ENCODE measurements around the gene PRR12. TPM values are rescaled to one million over a fixed set of nuclear protein-coding genes. Genes with fewer than 3 reads are reported as not detected.

Gene PRR12
- total and polyA plus RNA-seq, 9 of the 15 experiments (the other 6 are each of a cell fraction or from before 2014, with no cell fraction given) = 0.01 to 21.1 (median 0.98) TPM

DNA sequence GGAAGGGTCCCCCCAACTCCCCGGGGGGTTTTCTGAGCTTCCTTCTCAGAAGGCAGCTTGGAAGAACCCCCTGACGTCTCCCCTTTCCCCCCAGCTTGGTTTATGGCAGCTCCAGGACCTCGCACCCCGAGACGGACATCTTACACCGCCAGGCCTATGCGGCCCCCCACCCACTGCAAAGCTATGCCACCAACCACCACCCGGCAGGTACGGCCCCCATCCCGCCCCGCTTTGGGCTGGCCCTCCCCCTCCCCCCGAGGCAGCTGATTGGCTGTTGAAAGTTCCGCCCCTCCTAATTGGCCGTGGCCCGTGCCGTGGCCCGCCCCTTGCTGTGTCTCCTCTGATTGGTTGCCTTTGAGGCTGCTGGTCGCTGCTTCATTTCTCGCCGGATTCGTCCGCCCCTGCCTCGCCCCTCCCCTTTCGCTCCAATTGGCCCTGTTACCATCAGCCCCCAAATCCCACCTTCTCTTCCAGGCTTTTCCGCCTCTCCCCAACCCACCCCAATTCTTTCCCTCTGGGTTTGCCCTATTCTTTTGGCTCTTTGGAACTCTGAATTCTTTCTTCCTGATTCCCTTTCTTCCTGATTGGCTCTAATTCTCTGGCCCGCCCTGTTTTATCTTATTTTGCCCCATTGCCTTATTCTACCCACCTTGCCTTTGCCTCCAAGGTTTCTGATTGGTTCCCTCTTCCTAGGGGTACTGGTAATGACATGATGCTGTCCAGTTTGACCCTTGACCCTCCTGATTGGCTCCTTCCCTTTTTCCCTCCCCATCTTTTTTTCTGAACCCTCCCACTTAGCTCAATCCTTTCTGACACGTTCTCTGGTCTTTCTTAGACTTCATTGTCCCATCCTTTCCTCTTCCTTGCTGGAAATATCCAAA is 2.5 kb downstream of the PRR12 start (continued):
- TF ChIP-seq FOXM1 (IDR thresholded peaks at IDR 0.05; ENCODE audit: low read depth) (no peak), FOXM1 (CRISPR knock-in tag; IDR thresholded peaks at IDR 0.05; ENCODE audit: low read depth) (no peak), KDM2B (CRISPR knock-in tag; IDR thresholded peaks at IDR 0.05) (no peak), SMARCA5 (IDR thresholded peaks at IDR 0.05) (peak; percentile 63; the same call in 1 of the 2 replicates), U2AF1 (optimal IDR thresholded peaks at IDR 0.05; ENCODE audit: low read depth, low read length) (no peak), GATAD2A (IDR thresholded peaks at IDR 0.05) (no peak), ESRRA (IDR thresholded peaks at IDR 0.05; ENCODE audit: borderline replicate concordance, low read depth) (no peak), MEF2A (IDR thresholded peaks at IDR 0.05; ENCODE audit: control insufficient read depth, low read depth, low read length) (no peak), ILK (tag; IDR thresholded peaks at IDR 0.05; ENCODE audit: borderline replicate concordance, low read depth) (no peak), CXXC5 (CRISPR knock-in tag; IDR thresholded peaks at IDR 0.05) (no peak), ZNF347 (CRISPR knock-in tag; IDR thresholded peaks at IDR 0.05; ENCODE audit: low read depth) (no peak), ZFP30 (CRISPR knock-in tag; IDR thresholded peaks at IDR 0.05; ENCODE audit: borderline replicate concordance) (no peak), KAT8 (IDR thresholded peaks at IDR 0.05; ENCODE audit: low read depth) (peak; percentile 13; the same call in 1 of the 2 replicates), ZNF77 (CRISPR knock-in tag; IDR thresholded peaks at IDR 0.05) (no peak), SMAD4 (CRISPR knock-in tag; conservative IDR thresholded peaks at IDR 0.05) (no peak), KAT2B (IDR thresholded peaks at IDR 0.05; ENCODE audit: low read depth, low read length) (no peak)
- TF ChIP-seq, protein P1, sequence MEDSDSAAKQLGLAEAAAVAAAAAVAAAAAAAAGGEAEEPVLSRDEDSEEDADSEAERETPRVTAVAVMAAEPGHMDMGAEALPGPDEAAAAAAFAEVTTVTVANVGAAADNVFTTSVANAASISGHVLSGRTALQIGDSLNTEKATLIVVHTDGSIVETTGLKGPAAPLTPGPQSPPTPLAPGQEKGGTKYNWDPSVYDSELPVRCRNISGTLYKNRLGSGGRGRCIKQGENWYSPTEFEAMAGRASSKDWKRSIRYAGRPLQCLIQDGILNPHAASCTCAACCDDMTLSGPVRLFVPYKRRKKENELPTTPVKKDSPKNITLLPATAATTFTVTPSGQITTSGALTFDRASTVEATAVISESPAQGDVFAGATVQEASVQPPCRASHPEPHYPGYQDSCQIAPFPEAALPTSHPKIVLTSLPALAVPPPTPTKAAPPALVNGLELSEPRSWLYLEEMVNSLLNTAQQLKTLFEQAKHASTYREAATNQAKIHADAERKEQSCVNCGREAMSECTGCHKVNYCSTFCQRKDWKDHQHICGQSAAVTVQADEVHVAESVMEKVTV (CRISPR knock-in tag; IDR thresholded peaks at IDR 0.05) = no peak
- TF ChIP-seq, protein P2, sequence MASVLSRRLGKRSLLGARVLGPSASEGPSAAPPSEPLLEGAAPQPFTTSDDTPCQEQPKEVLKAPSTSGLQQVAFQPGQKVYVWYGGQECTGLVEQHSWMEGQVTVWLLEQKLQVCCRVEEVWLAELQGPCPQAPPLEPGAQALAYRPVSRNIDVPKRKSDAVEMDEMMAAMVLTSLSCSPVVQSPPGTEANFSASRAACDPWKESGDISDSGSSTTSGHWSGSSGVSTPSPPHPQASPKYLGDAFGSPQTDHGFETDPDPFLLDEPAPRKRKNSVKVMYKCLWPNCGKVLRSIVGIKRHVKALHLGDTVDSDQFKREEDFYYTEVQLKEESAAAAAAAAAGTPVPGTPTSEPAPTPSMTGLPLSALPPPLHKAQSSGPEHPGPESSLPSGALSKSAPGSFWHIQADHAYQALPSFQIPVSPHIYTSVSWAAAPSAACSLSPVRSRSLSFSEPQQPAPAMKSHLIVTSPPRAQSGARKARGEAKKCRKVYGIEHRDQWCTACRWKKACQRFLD (CRISPR knock-in tag; IDR thresholded peaks at IDR 0.05) = no peak
- TF ChIP-seq, protein P3, sequence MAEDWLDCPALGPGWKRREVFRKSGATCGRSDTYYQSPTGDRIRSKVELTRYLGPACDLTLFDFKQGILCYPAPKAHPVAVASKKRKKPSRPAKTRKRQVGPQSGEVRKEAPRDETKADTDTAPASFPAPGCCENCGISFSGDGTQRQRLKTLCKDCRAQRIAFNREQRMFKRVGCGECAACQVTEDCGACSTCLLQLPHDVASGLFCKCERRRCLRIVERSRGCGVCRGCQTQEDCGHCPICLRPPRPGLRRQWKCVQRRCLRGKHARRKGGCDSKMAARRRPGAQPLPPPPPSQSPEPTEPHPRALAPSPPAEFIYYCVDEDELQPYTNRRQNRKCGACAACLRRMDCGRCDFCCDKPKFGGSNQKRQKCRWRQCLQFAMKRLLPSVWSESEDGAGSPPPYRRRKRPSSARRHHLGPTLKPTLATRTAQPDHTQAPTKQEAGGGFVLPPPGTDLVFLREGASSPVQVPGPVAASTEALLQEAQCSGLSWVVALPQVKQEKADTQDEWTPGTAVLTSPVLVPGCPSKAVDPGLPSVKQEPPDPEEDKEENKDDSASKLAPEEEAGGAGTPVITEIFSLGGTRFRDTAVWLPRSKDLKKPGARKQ (CRISPR knock-in tag; IDR thresholded peaks at IDR 0.05) = no peak
- TF ChIP-seq, protein P4, sequence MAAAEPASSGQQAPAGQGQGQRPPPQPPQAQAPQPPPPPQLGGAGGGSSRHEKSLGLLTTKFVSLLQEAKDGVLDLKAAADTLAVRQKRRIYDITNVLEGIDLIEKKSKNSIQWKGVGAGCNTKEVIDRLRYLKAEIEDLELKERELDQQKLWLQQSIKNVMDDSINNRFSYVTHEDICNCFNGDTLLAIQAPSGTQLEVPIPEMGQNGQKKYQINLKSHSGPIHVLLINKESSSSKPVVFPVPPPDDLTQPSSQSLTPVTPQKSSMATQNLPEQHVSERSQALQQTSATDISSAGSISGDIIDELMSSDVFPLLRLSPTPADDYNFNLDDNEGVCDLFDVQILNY (CRISPR knock-in tag; IDR thresholded peaks at IDR 0.05) = no peak
- TF ChIP-seq, protein P5, sequence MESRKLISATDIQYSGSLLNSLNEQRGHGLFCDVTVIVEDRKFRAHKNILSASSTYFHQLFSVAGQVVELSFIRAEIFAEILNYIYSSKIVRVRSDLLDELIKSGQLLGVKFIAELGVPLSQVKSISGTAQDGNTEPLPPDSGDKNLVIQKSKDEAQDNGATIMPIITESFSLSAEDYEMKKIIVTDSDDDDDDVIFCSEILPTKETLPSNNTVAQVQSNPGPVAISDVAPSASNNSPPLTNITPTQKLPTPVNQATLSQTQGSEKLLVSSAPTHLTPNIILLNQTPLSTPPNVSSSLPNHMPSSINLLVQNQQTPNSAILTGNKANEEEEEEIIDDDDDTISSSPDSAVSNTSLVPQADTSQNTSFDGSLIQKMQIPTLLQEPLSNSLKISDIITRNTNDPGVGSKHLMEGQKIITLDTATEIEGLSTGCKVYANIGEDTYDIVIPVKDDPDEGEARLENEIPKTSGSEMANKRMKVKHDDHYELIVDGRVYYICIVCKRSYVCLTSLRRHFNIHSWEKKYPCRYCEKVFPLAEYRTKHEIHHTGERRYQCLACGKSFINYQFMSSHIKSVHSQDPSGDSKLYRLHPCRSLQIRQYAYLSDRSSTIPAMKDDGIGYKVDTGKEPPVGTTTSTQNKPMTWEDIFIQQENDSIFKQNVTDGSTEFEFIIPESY (CRISPR knock-in tag; IDR thresholded peaks at IDR 0.05) = 0 out of 2 replicates have a peak, but pooled peaks have one; percentile 13

All from K562 (cell line).